HG03457 (cell line): ENCODE measurements around the gene IL17REL.
"Not testable (repeated sequence)": the region's sequence is repeated elsewhere in the genome, so short reads cannot be mapped to it uniquely, and the experiment has no call there.

Source experiments
- ATAC-seq: cut with Tn5 transposase; IDR thresholded peaks from one replicate; pipeline ENCODE4 v1.9.1; 2021; ENCODE audit warnings: moderate number of reproducible peaks; ENCODE audit not compliant: unreplicated experiment

IL17REL gene

GRCh38 chr22:49992921-49993648 is 19.5 kb downstream of the IL17REL start:
- no peak for ATAC-seq

DNA sequence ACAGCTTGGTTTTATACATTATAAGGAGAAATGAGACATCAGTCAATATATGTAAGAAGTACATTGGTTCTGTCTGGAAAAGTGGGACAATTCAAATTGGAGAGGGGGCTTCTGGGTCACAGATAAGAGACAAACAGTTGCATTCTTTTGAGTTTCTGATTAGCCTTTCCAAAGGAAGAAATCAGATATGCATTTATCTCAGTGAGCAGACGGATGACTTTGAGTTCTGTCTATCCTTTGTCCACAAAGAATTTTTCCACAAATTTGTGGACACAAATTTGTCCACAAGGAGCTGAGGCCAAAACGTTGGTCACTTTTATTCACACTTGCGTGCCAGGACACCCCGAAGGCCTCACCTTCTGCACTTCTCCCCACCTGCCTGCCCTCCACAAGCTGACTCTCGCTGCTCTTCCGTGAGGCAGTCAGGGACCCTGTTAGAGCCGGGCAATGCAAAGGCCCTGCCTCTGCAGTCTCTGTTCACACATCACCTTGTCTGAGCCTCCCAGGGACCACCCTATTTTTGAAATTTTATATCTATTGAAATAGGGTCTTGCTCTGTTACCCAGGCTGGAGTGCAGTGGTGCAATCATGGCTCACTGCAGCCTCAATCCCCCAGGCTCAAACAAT is 20.5 kb downstream of the IL17REL start:
- ATAC-seq: no peak

DNA sequence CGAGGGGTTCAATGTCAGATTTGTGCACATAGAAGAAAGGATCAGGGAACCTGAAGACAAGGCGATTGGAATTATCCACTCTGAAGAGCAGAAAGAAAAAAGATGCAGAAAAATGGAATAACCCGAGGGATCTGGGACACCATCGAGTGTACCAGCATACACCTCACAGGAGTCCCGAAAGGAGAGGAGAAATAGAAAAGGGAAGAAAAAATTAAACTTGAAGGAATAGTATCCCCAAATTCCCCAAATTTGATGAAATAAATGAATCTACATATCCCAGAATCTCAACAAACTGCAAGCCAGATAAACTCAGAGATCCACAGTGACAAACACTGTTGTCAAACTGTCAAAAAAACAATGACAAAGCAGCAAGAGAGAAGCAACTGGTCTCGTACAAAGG is 21.4 kb downstream of the IL17REL start:
- ATAC-seq: no peak

GRCh38 chr22:49989826-49990225 is 22.7 kb downstream of the IL17REL start:
- ATAC-seq: not testable (repeated sequence)

DNA sequence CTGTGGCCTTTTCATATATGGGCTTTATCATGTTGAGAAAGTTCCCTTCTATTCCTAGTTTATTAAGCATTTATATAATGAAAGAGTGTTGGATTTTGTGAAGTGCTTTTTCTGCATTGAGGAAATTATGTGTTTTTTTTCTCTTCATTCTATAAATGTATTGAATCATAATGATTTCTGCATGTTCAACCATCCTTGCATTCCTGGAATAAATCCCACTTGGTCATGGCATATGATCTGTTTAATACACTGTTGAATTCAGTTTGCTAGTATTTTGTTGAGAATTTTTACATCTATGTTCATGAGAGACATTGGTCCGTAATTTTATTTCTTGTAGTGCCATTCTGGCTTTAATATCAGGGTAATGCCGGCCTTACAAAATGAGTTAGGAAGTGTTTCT is 26.2 kb downstream of the IL17REL start:
- ATAC-seq: no peak

DNA sequence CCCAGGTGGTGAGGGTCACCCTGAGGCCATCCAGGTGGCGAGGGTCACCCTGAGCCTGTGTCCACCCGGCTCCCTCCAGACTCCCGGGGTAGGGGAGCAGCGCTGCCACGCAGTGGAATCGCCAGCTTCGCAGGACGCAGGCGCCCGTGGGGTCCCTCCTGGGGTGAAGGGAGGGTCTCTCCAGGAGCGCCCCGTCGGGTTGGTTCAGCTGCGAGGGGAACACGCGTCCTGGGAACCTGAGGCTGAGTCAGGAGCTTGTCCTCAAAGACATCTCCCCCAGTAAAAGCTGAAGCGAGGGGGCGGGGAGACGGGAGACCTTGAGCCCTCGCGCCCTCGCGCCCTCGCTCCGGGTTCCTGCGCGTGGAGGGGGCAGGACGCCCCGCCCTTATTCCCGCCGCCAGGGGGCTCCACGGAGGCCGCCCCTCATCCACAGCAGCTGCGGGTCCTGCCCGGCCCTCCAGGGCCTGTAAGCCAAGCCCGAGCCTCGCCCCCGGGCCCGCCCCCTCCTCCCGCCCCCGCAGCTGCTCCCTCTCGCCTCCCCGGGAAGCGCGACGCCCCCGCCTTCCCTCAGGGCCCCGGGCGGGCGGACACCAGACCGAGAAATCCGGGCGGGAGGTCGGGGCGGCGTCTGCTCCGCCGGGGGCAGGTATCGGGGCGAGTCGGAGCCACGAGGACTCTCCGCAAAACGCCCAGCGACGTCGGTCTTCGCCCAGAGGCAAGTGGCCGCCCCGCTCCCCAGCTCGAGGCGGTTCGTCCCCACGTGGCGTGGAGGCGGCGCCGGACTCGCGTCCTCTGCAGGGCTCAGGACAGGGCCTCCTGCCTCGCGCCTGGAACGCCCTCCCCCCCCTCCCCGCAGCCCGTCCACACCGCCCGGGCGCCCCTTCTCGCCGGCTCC is 29.2 kb downstream of the IL17REL start:
- ATAC-seq: no peak

DNA sequence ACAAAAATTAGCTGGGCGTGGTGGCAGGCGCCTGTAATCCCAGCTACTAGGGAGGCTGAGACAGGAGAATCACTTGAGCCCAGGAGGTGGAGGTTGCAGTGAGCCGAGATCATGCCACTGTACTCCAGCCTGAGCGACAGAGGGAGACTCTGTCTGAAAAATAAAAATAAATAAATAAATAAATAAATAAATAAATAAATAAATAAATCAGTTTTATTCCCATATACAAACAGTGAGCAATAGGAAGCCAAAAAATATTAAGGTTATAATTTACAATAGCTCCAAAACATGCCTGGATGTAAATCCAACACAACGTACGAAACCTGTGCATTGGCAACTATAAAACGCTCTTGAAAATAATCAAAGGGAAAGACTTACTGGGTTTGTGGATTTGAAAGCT is 30.8 kb downstream of the IL17REL start:
- ATAC-seq: not testable (repeated sequence)

DNA sequence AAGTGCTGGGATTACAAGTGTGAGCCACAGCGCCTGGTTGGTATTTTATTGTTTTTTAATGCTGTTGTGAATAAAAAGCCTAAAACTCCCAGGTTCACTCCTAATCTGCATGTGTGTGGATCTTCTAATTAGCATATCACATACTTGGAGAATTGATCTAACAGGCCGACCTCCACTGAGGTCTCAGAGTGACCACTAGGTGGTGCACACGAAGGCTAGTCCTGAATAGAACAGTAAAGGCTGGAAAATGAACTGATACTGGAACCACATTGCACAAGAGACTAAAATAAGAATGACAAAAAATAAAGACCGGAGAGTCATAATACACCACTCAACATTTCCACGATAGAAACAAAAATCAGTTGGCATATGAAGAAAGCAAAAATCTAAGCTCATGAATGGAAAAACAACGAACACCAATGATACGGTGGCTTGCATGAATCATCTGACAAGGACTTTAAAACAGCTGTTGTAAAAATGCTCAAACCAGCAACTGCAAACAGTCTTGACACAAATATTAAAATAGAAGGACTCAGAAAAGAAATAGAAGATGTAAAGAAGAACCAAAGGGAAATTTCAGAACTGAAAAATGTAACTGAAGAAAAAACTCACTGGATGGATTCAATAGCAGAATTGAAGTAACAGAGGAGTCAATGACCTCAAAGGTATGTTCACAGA is 32.8 kb downstream of the IL17REL start:
- ATAC-seq: no peak

GRCh38 chr22:49977578-49977977 is 35.0 kb downstream of the IL17REL start:
- ATAC-seq: no peak

GRCh38 chr22:49976439-49977175 is 36.0 kb downstream of the IL17REL start:
- no peak for ATAC-seq

GRCh38 chr22:49975543-49976389 is 36.8 kb downstream of the IL17REL start:
- no peak for ATAC-seq

DNA sequence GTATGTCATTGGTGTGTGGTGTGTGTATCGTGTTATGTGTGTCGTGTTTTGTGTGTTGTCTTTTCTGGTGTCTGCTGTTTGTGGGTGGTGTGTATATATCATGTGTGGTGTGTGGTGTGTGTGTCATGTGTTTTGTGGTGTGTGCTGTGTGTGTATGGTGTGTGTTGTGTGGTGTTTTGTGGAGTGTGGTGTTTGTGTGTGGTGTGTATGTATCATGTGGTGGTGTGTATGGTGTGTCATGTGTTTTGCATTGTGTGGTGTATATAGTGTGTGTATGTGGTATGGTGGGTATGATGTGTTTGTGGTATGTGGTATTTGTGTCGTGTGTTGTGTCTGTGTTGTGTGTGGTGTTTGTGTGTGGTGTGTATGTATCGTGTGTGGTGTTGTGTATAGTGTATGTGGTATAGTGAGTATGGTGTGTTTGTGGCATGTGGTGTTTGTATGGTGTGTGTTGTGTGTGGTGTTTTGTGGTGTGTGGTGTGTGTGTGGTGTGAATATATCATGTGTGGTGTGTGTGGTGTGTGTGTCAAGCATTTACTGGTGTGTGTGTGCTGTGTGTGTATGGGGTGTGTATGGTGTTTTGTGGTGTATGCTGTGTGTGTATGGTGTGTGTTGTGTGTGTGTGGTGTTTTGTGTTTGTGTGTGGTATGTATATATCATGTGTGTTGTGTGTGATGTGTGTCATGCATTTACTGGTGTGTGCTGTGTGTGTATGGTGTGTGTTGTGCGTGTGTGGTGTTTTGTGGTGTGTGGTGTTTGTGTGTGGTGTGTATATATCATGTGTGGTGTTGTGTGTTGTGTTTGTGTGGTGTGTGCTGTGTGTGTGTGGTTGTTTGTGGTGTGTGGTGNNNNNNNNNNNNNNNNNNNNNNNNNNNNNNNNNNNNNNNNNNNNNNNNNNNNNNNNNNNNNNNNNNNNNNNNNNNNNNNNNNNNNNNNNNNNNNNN is 39.3 kb downstream of the IL17REL start:
- no peak for ATAC-seq

DNA sequence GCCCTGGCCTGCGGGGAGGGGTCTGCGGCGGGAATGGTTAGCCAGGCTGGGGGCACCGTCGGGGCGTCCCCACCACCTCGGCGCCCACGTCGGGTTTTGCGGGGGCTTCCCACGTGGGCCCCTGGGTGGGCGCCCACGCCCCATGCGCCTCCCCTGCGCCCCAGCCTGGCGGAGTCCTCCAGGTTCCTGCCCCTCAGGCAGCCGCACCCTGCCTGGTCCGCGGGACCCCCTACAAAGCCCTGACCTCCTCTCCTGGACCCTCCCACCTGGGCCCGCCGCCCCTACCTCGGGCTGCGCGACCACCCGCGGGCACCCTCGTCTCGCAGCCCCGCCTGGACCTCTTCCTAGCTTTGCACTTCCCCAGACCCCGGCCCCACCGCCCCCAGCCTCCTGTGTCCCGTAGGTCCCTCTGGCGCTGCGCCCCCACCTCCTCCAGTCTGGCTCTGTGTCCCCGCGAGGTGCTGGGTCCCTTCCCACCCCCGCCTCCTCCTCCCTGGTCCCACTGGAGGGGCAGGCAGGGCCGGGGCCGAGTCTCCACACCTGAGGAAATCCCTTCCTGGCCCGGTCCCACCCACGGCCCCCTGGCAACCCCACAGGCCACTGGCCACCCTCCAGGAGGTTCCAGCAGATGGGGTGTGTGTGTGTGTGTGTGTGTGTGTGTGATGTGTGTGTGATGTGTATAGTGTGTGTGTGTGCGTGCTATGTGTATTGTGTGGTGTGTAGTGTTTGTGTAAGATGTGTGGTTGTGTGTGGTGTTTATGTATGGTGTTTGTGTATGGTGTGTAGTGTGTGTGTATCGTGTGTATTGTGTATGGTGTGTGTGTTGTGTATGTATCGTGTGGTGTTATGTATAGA is 40.2 kb downstream of the IL17REL start:
- no peak for ATAC-seq

GRCh38 chr22:49971232-49972162 is 41.1 kb downstream of the IL17REL start:
- no peak for ATAC-seq

DNA sequence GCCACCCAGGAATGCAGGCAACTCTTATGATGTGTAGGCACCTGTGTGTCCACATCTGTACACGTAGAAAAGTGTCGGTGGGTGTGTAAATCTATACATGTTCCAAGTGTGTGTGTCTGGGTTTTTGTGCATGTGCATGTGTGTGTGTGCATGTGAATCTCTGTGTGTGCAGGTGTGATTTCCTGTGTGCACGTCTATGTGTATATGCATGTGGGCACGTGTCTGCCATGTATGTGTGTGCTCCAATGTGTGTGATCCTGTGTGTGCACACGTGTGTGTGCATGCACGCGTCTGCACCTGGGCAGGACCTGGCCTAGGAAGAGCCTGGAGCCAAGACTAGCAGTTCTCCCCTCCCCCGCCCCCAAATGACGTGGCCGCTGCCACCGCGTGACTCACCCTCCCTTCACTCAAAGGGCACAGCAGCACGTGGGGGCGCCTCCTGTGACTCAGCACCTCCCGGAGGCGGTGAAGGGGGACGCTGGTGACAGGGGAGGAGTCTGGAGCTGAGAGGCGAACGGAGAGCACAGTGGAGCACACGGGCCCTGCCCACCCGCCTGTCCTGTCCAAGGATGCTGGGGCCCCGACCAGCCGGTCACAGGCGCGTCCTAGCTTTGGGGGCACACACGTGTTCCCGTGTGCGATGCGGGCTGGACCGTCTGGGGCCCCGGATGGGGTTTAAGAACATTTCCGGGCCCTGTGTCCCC is 41.9 kb downstream of the IL17REL start:
- ATAC-seq: no peak
